Activated naive CD8-positive, alpha-beta T cell treated with anti-CD3 and anti-CD28 coated beads, Interleukin-2, amount 10 ng/mL, durations not matched to agents 7 days and 5 days (primary cell): ENCODE results near the gene SULT4A1. TPM values are rescaled to one million over a fixed set of nuclear protein-coding genes. Genes with fewer than 3 reads are reported as not detected.

Experiments used
- ATAC-seq: fragments of 150-1000 bp; cut with Tn5 transposase; one replicate; pipeline ENCODE4 v1.10.0; 2021; ENCODE audit warnings: low read depth, moderate library complexity
- POLR2A ChIA-PET: fragments of 350-600 bp; sonication (Branson Sonifier 250); formaldehyde crosslinking; loops from one replicate; lab custom pipeline; 2021; ENCODE audit warnings: antibody characterized with exemption; lab: Charles Lee
- DNase-seq: peaks from one replicate; pipeline ENCODE4 v3.0.0; 2021
- H3K27ac Mint-ChIP-seq: one replicate; pipeline ENCODE4 v1.8.0; 2022; ENCODE audit warnings: mild to moderate bottlenecking, mixed read lengths
- H3K27me3 Mint-ChIP-seq: one replicate; pipeline ENCODE4 v1.8.0; 2022; ENCODE audit warnings: mild to moderate bottlenecking, moderate library complexity, mixed read lengths
- H3K36me3 Mint-ChIP-seq: one replicate; pipeline ENCODE4 v1.8.0; 2021; ENCODE audit warnings: mild to moderate bottlenecking, mixed read lengths
- H3K4me1 Mint-ChIP-seq: one replicate; pipeline ENCODE4 v1.8.0; 2021; ENCODE audit warnings: mixed read lengths
- H3K4me3 Mint-ChIP-seq: one replicate; pipeline ENCODE4 v1.8.0; 2022; ENCODE audit warnings: mild to moderate bottlenecking, moderate library complexity, mixed read lengths
- H3K9me3 Mint-ChIP-seq: one replicate; pipeline ENCODE4 v1.8.0; 2021; ENCODE audit warnings: mixed read lengths
- total RNA-seq, 2 experiments: library from RNA; stranded (reverse); gene quantifications; one replicate each; pipeline ENCODE4 v1.2.3, GENCODE V29; 2021

The SULT4A1 gene
- total RNA-seq, 2 experiments from 2014 or later = not detected

- POLR2A ChIA-PET = no interaction called here
- no peaks in the 10 kb centered on the region for H3K4me1 Mint-ChIP-seq
- ATAC-seq (no peak), DNase-seq (no peak)
- peaks cover 43% of the 10 kb centered on the region for H3K27me3 Mint-ChIP-seq
- H3K4me3 Mint-ChIP-seq = peak overlapping the region; percentile 39
- H3K9me3 Mint-ChIP-seq = no peaks in the 10 kb centered on the region
- no peaks in the 10 kb centered on the region for H3K36me3 Mint-ChIP-seq
- peak overlapping the region; percentile 38 for H3K27ac Mint-ChIP-seq
These were observed 529 bp upstream of the SULT4A1 start for GRCh38 chr22:43862882-43863202.

GRCh38 chr22:43861529-43861928 is 784 bp downstream of the SULT4A1 start:
- DNase-seq (no peak), ATAC-seq (no peak)
- H3K4me3 Mint-ChIP-seq = no peak overlapping the region
- no peaks in the 10 kb centered on the region for H3K36me3 Mint-ChIP-seq
- no peaks in the 10 kb centered on the region for H3K4me1 Mint-ChIP-seq
- POLR2A ChIA-PET = no interaction called here
- H3K9me3 Mint-ChIP-seq = peaks cover 3% of the 10 kb centered on the region
- peaks cover 50% of the 10 kb centered on the region for H3K27me3 Mint-ChIP-seq
- H3K27ac Mint-ChIP-seq = no peak overlapping the region

- POLR2A ChIA-PET = no interaction called here
- Mint-ChIP-seq H3K27me3 (peaks cover 50% of the 10 kb centered on the region), H3K4me3 (no peak overlapping the region), H3K9me3 (peaks cover 3% of the 10 kb centered on the region), H3K27ac (no peak overlapping the region), H3K4me1 (no peaks in the 10 kb centered on the region), H3K36me3 (no peaks in the 10 kb centered on the region)
- DNase-seq (no peak), ATAC-seq (no peak)
These were observed 1.5 kb downstream of the SULT4A1 start for GRCh38 chr22:43860831-43861230.

GRCh38 chr22:43860126-43860525 is 2.2 kb downstream of the SULT4A1 start:
- no peak for ATAC-seq
- peaks cover 3% of the 10 kb centered on the region for H3K9me3 Mint-ChIP-seq
- no peak overlapping the region for H3K27ac Mint-ChIP-seq
- POLR2A ChIA-PET = no interaction called here
- no peaks in the 10 kb centered on the region for H3K4me1 Mint-ChIP-seq
- no peak overlapping the region for H3K4me3 Mint-ChIP-seq
- no peak for DNase-seq
- peaks cover 50% of the 10 kb centered on the region for H3K27me3 Mint-ChIP-seq
- no peaks in the 10 kb centered on the region for H3K36me3 Mint-ChIP-seq

GRCh38 chr22:43859621-43860020 is 2.7 kb downstream of the SULT4A1 start:
- Mint-ChIP-seq H3K27ac (no peak overlapping the region), H3K27me3 (peaks cover 47% of the 10 kb centered on the region), H3K4me3 (no peak overlapping the region), H3K36me3 (no peaks in the 10 kb centered on the region), H3K4me1 (no peaks in the 10 kb centered on the region), H3K9me3 (peaks cover 3% of the 10 kb centered on the region)
- POLR2A ChIA-PET = no interaction called here
- no peak for ATAC-seq
- no peak for DNase-seq

GRCh38 chr22:43859176-43859575 is 3.1 kb downstream of the SULT4A1 start:
- POLR2A ChIA-PET = no interaction called here
- no peaks in the 10 kb centered on the region for H3K36me3 Mint-ChIP-seq
- peaks cover 47% of the 10 kb centered on the region for H3K27me3 Mint-ChIP-seq
- ATAC-seq (no peak), DNase-seq (no peak)
- H3K4me3 Mint-ChIP-seq = no peak overlapping the region
- no peaks in the 10 kb centered on the region for H3K4me1 Mint-ChIP-seq
- H3K9me3 Mint-ChIP-seq = peaks cover 3% of the 10 kb centered on the region
- H3K27ac Mint-ChIP-seq = no peak overlapping the region

- no peak for DNase-seq
- Mint-ChIP-seq H3K27ac (no peak overlapping the region), H3K36me3 (no peaks in the 10 kb centered on the region), H3K4me3 (no peak overlapping the region), H3K27me3 (peaks cover 38% of the 10 kb centered on the region), H3K9me3 (peaks cover 3% of the 10 kb centered on the region), H3K4me1 (no peaks in the 10 kb centered on the region)
- ATAC-seq = no peak
- POLR2A ChIA-PET = no interaction called here
These were observed 4.0 kb downstream of the SULT4A1 start for GRCh38 chr22:43858156-43858895.

GRCh38 chr22:43857367-43857766 is 4.9 kb downstream of the SULT4A1 start:
- Mint-ChIP-seq H3K9me3 (peaks cover 3% of the 10 kb centered on the region), H3K27ac (no peak overlapping the region), H3K36me3 (no peaks in the 10 kb centered on the region), H3K4me1 (no peaks in the 10 kb centered on the region), H3K27me3 (peaks cover 32% of the 10 kb centered on the region), H3K4me3 (no peak overlapping the region)
- DNase-seq = no peak
- no peak for ATAC-seq
- POLR2A ChIA-PET = no interaction called here

GRCh38 chr22:43855431-43855830 is 6.9 kb downstream of the SULT4A1 start:
- no peaks in the 10 kb centered on the region for H3K36me3 Mint-ChIP-seq
- H3K4me3 Mint-ChIP-seq = no peak overlapping the region
- H3K27me3 Mint-ChIP-seq = peaks cover 23% of the 10 kb centered on the region
- POLR2A ChIA-PET = no interaction called here
- H3K4me1 Mint-ChIP-seq = peaks cover 2% of the 10 kb centered on the region
- ATAC-seq (no peak), DNase-seq (no peak)
- peaks cover 3% of the 10 kb centered on the region for H3K9me3 Mint-ChIP-seq
- no peak overlapping the region for H3K27ac Mint-ChIP-seq

- H3K27ac Mint-ChIP-seq = no peak overlapping the region
- H3K27me3 Mint-ChIP-seq = peaks cover 17% of the 10 kb centered on the region
These were observed 7.5 kb downstream of the SULT4A1 start for GRCh38 chr22:43854786-43855271.

GRCh38 chr22:43854121-43854785 is 8.1 kb downstream of the SULT4A1 start:
- H3K27ac Mint-ChIP-seq = no peak overlapping the region
- peaks cover 3% of the 10 kb centered on the region for H3K9me3 Mint-ChIP-seq
- ATAC-seq = no peak
- H3K36me3 Mint-ChIP-seq = no peaks in the 10 kb centered on the region
- H3K4me3 Mint-ChIP-seq = no peak overlapping the region
- H3K27me3 Mint-ChIP-seq = peaks cover 15% of the 10 kb centered on the region
- peaks cover 2% of the 10 kb centered on the region for H3K4me1 Mint-ChIP-seq
- DNase-seq = no peak
- POLR2A ChIA-PET = no interaction called here

More at GRCh38 chr22:43854786-43855271, 7.5 kb downstream of the SULT4A1 start:
- ATAC-seq (no peak), DNase-seq (no peak)
- POLR2A ChIA-PET = no interaction called here
- Mint-ChIP-seq H3K36me3 (no peaks in the 10 kb centered on the region), H3K4me1 (peaks cover 2% of the 10 kb centered on the region), H3K9me3 (peaks cover 3% of the 10 kb centered on the region), H3K4me3 (no peak overlapping the region)

GRCh38 chr22:43853328-43853931 is 8.9 kb downstream of the SULT4A1 start:
- DNase-seq = no peak
- Mint-ChIP-seq H3K4me3 (no peak overlapping the region), H3K27me3 (peaks cover 15% of the 10 kb centered on the region), H3K4me1 (peaks cover 2% of the 10 kb centered on the region), H3K27ac (no peak overlapping the region), H3K9me3 (peaks cover 3% of the 10 kb centered on the region), H3K36me3 (no peaks in the 10 kb centered on the region)
- ATAC-seq = no peak
- POLR2A ChIA-PET = interaction anchor here (0.5 kb wide), 1 partner anchor 37 kb away, joined by 4 read pairs; no protein-coding TSS in a partner anchor

GRCh38 chr22:43852573-43853327 is 9.6 kb downstream of the SULT4A1 start:
- Mint-ChIP-seq H3K4me3 (no peak overlapping the region), H3K27me3 (peaks cover 10% of the 10 kb centered on the region), H3K27ac (no peak overlapping the region), H3K4me1 (peaks cover 2% of the 10 kb centered on the region), H3K9me3 (peaks cover 3% of the 10 kb centered on the region), H3K36me3 (no peaks in the 10 kb centered on the region)
- ATAC-seq (no peak), DNase-seq (no peak)
- POLR2A ChIA-PET = no interaction called here
